NCI-H82 treated with DMSO at 0.1 percent for 48 hours (cell line): ENCODE data around the gene FAIM2.

Source experiments
- DNase-seq: peaks from one replicate; lab custom pipeline; 2025; ENCODE audit not compliant: unreplicated experiment; lab: John Stamatoyannopoulos, UW

Gene FAIM2

DNA sequence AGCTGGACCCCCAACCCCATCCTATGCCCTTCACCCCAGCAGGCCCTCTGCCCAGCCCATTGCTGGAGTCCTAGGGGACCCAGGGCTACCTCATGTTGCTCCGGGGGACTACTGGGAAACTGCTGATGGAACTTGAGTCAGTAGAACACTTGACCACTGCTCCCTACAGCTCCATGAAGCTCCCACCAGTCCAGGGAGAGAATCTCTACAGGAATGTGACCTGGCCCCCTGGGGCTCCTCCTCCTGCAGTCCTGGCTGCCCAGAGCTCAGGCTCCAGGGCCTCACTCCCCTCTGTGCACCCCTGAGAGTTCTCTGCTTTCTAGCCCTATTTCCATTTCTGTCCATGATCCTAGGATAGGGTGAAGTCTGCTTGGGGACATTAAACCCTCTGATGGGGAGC is 36.0 kb upstream of the FAIM2 start:
- no peak for DNase-seq

DNA sequence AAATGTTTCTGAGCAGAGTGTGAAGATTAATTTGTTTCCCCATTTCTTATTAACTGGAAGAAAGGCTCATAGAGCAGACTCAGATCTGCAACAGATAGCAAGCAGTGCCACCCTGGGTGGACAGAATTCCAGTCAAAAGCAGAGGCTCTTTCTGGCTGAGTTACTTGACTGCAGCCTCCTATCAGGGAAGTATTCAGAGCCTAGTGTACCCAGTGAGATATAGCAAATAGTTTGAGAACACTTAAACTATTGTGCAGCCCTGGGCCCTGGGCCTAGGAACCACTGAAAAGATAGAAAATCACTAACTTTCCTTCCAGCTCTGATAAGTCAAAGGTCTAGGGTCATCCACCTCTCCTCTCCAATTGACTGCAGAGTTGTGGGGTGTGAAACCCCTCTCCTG is 35.6 kb upstream of the FAIM2 start:
- DNase-seq: no peak

DNA sequence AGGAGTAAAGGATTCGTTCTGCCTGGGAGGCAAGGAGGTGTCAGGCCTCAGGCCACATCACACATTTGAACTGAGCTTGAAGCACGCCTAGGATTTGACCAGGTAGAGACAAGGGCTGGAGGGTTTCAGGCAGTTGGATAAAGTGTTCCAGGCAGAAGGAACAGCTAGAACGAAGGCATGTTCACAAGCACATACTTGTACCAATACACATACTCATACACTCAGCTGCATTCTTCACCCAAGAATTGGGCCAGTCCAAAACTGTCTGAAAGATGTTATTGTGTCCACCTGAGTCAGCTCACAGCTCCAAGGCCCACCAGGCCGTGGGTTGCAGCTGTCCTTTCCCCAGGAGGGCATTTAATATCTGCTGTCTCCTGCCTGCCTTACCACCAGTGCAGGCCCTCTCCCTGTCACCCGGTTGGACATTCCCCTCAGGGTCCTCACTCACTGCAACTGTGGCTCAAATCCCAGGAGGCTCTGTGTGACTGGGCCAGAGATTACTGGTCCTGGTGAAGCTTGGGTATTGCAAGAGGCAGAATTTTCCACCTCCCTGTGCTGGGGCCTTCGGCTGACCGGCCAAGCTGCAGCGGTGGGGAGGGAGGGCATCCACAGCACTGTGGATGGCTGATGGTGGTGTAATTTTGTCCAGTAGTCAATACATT is 34.1 kb upstream of the FAIM2 start:
- DNase-seq: no peak

DNA sequence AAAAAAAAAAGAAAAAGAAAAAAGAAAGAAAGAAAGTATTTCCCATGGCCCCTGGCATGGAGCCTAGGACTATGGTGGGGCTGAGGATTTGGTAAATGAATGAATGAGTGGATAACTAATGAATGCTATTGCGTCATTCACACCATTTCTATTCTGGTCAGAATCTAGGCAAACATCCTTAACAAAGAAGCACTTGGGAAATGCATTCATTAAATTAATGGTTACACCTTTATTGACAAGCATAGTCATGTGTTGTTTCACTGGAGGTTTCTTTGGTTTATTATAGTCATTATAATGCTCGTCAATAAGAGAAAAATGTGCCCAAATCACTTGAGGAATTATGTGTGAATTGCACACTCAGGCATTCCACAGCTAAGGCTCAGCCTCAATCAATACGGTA is 33.2 kb upstream of the FAIM2 start:
- no peak for DNase-seq

DNA sequence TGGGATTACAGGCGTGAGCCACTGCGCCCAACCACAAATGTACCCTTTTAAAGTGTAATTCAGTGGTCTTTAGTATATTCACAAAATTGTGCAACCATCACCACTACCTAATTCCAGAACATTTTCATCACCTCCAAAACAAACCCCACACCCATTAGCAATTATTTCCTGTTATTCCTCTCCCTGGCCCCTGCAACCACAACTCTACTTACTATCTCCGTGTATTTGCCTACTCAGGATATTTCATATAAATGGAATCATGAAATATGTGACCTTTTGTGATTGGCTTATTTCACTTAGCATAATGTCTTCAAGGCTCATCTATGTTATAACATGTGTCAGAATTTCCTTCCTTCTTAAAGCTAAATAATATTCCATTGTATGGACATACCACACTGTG is 30.8 kb upstream of the FAIM2 start:
- no peak for DNase-seq

DNA sequence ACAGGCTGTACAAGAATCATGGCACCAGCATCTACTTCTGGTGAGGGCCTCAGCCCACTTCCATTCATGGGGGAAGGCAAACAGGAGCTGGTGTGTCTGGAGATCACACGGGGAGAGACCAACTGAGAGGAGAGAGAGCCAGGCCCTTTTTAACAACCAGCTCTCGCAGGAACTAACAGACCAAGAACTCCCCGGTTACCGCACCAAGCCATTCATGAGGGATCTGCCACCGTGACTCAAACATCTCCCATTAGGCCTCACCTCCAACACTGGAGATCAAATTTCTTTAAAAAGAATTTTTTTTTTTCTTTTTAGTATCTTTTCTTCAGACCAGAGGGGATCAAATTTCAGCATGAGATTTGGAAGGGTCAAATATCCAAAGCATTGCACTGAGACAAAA is 30.1 kb upstream of the FAIM2 start:
- no peak for DNase-seq

DNA sequence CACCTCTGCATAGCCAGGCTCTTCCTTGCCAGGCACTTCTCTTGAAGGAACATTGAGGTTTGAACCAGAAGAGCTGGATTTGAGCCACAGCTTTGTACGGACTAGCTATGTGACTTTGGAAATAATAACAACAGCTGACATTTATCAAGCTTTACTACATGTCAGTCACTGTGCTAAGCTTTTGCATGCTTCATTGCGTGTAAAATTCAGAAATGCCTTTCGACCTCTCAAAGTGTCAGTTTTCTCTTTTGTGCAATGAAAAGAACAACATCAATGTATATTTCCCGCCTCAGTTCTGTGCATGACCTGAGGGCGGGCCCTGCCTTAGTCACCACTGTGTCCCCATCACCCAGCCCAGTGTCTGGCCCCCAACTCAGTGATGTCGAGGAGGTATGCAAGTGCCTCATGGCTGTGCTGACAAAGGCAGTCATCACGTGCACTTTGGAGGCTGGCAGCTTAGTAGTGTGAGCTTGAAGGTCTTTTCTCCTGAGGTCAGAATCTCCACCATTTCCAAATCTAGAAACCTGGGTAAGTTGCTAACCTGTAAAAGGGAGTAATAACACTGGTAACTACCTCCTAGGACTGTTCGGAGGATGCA is 28.9 kb upstream of the FAIM2 start:
- no peak for DNase-seq

DNA sequence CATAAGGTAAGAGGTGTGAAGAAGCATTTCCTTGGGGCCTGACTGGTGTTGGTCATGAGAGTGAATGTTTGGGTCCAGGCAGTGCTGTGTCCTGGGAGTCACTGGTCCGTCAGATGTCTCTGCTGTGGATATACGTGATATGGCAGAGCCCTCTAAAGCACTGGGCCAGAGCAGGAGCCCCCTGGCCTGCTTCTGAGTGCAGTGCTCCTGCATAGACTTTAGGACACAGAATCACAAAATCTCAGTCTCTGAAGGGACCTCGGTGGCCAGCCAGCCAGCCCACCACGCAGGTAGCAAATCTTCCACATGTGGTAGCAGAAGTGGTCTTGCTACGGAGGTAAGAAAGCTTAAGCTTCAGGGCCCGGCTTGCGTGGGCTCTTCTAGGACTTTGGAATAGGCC is 28.3 kb upstream of the FAIM2 start:
- no peak for DNase-seq

DNA sequence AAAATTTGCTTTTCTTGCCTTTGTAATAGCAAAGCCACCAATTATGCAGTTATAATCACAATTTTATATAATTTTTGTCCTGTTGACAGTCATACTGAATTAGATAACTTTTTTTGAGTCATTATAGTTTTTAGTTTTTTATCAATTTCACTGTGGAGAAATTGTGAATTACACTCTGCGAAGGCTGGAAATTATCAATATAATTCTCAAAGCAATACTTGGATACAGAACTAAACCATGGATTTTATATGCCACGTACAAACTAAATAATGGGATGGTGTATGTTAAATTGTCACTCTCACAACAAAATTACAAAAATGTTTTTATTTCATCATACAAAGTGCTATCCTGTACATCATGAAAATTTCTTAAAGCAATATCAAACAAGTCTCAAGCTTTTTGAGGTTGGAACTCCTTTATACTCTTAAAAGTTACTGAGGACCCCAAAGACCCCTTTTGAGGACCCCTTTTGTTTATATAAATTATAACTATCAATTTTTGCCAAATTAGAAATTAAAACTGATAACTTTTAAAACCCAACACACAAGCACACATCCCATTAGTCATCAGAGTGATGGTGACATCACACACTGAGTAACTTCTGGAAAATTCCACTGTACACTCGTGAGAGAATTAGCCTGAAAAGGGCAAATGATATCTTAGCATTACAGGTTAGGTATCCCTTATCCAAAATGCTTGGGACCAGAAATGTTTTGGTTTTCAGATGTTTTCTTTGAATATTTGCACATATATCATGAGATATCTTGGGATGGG is 27.0 kb upstream of the FAIM2 start:
- DNase-seq: no peak

DNA sequence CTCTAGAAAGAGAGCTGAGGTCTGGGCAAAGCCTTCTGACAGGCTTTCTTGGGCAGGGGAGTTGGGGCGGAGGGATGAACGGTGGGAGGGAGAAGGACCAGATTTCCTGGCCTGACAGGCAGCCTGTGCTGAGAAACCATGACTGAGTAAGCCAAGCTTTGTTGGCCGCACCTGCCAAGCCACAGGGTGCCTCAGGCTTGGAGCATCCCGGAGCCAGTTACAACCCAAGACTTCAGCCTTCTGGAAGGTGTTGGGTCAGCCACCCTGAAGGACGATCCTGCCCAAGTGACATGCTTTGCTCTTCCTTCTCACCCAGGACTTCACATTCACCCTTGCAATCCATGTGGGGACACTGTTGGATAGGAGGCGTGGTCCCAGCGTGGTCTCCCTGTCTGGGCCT is 25.9 kb upstream of the FAIM2 start:
- DNase-seq: no peak

DNA sequence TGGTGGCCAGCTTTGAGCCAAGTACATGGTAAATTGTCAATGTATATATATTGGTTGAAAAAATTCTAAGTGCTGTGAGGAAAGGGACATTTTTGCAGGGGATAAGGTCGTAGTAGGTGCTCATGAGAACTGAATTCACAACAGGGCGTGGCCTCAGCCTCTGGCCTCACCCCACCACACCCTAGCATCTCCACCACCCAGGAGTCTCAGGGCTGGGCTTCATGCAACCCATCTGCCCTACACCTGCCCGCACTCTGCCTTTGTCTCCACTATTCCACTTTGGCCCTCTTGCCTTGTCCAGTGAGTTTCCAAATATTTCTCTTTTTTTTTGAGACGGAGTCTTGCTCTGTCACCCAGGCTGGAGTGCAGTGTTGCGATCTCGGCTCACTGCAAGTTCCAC is 24.8 kb upstream of the FAIM2 start:
- DNase-seq: no peak

DNA sequence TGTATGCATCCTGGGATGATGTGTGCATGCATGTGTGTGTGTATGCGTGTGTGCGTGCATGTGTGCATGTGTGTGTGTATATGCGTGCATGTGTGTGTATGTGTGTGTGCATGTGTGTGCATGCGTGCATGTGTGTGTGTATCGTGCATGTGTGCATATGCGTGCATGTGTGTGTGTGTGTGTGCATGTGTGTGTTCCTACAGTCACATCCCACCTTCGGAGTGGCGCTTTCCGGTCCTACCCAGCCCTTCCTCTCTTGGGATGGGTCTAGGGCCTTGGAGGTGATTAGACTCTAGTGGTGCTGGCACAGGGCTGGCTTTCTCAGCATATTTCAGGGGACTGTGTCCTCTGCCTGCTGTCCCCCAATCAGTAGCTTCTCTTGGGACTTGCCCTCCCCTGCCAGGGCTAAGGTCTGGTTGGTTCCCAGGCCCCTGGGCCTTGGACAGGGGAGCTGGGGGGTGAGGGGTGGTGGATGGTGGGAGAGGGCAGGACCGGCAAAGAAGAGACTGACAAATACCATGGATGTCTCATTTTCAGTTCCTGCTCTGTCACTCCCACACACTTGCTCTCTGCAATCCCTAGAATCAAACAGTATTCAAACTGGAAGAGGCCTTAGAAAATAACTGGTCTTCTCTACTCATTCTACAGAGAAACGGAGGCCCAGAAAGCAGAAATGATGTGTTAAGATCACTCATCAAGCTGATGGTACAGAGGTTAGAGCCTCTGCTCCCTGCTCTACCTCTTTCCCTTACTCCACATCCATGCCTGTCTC is 21.9 kb upstream of the FAIM2 start:
- DNase-seq: no peak

DNA sequence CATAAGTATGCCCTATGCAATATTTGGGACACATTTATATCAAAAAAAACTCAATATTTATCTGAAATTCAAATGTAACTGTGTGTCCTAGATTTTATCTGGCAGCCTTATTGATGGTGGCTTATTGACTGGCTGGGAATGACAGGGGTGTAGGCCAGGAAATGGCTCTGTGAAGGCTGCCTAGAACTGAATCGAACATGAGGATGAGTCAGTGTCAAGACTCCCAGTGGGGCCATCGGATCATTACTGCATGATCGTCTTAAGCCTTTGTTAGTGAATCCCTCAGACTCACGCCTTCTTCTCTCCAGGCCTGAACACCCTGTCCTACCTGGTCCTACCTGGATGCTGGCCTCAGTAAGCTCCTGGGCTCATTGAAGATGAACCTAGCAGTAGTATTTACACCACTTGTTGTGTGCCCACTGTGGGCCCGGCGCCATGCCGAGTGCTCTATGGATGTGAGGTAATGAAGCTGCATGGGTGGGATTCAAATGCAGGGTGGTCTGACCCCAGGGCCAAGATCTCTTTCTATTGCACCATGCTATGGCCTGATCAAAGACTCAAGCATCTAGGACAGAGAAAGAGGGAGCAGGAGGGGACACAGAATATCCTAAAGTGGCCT is 21.0 kb upstream of the FAIM2 start:
- DNase-seq: no peak

DNA sequence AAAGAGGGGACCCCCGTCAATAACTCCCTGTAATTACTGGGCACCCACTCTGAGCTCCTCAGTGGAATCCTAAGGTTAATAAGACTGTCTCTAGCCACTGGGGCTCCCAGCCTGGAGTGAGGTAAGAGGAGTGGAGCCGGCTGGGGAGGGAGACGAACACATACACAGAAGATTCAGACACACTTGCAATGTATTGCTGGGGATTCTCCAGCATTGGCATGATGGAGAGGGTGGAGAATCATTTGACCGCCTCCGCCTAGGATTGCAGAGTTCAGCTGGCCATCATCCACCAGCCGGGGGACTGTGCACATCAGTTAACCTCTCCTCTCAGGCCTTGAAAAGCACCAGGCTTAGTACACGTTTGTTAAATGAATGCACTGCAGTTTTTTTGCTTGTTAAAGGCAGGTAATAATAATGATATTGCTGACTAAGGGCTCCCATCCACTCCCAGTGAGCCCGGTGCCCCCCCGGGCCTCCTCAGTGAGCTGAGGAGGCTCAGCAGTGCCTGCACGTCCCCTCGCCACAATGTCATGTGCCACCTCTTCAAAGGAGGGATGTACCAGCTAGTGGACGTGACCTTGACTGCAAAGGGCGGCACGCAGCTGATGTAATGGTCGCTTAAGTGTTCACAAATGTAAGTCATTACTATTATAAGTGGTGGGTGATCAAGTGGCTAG is 20.3 kb upstream of the FAIM2 start:
- DNase-seq: no peak

DNA sequence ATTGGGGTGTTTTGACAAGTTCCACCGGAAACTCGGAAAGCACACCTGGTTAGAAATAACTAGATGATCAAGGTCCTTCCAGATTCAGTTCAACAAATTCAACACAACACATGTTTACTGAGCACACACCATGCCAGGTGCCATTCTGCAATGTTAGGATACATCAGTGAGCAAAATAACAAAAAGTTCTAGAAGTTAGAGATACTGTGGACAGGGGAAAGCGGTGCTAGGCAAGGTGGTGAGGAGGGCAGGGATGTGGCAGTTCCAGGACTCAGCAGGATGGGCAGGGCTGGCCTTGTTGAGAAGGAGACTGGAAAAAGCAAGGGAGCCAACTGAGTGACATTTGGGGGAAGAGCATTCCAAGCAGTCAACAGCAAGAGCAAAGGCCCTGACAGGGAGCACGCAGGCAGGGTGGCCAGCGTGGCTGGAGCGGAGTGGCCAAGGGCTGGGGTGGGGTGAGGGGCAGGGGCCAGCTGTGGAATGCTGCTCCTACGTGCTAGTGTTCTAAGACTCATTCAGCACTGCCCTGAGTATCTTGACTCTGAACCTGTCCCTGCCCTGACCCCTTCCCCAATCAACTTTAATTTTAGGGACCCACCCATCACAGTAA is 19.4 kb upstream of the FAIM2 start:
- no peak for DNase-seq

DNA sequence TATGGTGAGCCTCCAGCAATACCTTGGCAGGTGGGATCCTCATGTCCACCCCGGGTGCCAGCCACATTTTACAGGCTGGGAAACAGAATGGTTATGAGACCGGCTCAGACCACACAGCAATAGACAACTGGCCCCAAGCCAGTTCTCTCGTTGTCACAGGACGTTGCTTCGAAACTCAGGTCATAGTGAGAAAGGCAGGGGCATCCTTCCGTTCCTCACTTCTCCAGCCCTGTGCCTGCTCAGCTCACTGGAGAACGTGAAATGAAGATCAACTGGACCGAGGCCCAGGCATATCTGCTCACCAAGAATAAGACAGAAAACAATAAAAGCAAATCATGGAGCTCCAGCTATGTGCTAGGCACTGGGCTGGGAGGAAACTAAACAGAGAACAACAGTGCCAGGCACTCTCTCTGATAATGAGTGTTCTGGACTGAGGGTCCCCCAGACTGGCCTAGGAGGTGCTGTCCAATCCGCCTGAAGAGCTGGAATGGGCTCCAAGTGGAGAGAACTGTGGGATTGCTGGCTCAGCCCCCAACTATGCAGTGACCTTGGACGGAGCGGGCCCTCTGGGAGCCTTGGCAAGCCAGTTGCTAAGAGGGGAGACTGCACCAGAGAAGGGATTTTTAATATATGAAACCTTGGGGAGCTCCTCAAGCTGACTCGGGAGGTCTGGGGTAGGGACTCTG is 18.8 kb upstream of the FAIM2 start:
- no peak for DNase-seq

DNA sequence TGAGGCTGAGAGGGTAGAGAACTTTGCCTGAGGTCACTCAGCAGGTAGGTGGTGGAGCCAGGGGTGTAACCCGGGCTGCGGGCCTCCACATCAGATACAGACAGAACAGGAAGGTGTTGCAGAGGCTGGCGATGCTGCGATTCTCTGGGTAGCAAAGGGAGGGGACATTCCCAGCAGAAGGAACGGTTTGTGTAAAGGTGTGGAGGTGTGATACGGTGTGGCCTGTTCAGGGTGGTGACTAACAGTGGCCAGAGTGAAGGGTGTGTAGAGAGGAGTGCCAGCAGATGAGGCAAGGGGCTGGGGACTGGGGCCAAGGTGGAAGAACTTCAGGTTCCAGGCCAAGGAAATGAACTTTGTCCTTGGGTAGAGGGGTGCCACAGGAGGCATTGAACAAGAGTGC is 18.2 kb upstream of the FAIM2 start:
- no peak for DNase-seq

DNA sequence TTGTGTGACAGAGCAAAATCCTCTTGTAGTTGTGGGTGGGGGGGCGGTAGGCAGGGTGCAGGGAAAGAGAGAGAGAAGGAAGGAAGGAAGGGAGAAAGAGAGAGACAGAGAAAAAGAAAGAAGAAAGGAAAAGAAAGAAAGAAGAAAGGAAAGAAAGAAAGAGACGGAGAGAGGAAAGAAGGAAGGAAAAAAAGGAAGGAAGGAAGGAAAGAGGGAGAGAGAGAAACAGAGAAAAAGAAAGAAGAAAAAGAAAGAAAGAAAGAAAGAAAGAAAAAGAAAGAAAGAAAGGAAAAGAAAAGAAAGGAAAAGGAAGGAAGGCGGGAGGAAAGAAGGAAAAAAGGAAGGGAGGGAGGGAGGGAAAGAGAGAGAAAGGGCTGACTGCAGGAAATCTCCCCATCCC is 17.6 kb upstream of the FAIM2 start:
- no peak for DNase-seq

DNA sequence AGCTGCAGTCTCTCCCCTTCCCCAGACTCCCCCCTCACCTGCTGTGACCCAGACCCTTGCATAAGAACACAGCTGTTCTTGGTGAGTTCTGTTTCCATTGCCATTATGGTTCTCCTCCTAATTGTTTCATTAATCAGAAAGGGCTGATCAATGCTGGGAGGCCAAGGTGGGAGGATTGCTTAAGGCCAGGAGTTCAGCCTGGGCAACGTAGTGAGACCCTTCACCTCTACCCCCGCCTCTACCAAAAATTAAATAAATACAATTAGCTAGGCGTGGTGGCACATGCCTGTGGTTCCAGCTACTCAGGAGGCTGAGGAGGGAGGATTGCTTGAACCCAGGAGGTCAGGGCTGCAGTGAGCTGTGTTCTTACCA is 17.2 kb upstream of the FAIM2 start:
- DNase-seq: no peak
